ENCODE measurements around the gene NFIA. TPM values are rescaled to one million over a fixed set of nuclear protein-coding genes. Genes with fewer than 3 reads are reported as not detected.

NFIA gene
- total and polyA plus RNA-seq, 8 donors, result 9.6 to 108 (median 37.2) TPM

DNA sequence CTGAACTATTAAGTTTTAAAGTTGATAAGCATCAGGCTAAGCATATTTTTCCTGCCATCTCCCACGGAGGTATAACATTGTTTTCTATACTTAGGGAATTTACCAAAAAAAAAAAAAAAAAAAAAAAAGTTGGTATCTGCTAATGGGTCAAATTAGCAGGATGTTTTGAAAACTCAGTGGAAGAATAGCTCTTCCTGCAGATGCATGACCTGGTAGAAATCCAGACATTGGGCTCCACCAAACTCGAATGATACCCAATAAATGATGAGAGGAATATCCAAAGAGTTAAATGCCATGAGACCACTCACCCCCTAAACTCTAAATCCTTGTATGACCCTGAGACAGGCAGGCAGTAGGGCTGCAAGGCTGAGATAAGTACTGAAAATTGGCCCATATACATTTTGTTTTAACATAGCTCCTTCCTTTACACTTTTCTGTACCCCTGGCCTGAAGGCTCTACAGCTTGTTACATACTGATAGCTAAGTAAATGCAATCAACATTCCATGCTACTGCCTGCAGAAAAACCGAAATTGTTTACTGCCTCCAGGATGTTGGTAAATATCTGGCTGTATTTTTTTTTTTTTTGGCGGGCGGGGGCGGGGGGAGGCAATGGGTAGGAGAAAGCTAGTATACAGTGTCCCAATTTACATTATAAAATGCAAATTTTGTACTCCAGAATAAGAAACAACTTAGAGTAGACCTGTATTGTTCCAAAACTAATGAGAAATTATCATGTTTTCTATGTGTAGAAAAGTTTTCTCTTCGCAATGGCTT, 57.6 kb downstream of the NFIA start:
- intact Hi-C loops (cut with DNase I; ENCODE audit: low total_unique reads), result no loop called here
- H3K9me3 ChIP-seq, result no peaks in the 10 kb centered on the region
- H3K27ac ChIP-seq, result no peak overlapping the region
- TF ChIP-seq POLR2AphosphoS5 (IDR thresholded peaks at IDR 0.05), result no peak
- TF ChIP-seq CTCF (IDR thresholded peaks at IDR 0.05), result no peak
- TF ChIP-seq EP300 (IDR thresholded peaks at IDR 0.05), result no peak
- no peak for TF ChIP-seq POLR2A (IDR thresholded peaks at IDR 0.05)
- peaks cover 28 to 75% (median 44%) of the 10 kb centered on the region in 4 donors for H3K4me1 ChIP-seq
- DNase-seq, result no peak
- H3K27me3 ChIP-seq, result no peaks in the 10 kb centered on the region
- H3K36me3 ChIP-seq, result no peaks in the 10 kb centered on the region
- WGBS, 5 donors, result 68 to 76% (median 72%) methylated on average over 7 of the region's 7 CpGs
- H3K4me3 ChIP-seq, result no peak overlapping the region

DNA sequence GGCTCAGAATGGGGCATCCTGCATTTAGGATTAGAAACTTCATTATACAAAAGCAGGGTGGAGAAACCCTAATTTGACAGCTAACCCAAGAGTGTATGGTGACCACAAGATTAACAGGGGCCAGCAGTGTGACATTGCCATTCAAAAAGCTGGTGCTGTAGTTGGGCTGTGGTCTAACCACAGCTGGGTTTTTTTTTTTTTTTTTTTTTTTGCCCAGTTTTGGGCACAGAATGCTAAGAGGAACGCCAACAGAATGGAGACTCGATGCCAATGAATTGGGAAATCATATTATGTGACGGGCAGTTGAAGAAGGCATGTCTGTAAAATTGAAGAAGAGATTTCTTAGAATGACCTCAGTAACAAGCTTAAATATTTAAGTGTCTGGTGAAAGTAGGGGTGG, 58.4 kb downstream of the NFIA start:
- Histone ChIP-seq H3K4me1 (peaks cover 28 to 75% (median 44%) of the 10 kb centered on the region in 4 donors), H3K9me3 (no peaks in the 10 kb centered on the region), H3K27ac (peak overlapping the region in 2 of 5 donors; percentile 39 to 50), H3K4me3 (no peak overlapping the region), H3K27me3 (no peaks in the 10 kb centered on the region), H3K36me3 (no peaks in the 10 kb centered on the region)
- intact Hi-C loops (cut with DNase I; ENCODE audit: low total_unique reads), result no loop called here
- 76 to 90% (median 86%) methylated on average over 3 of the region's 3 CpGs for WGBS, 5 donors
- no peak for DNase-seq
- TF ChIP-seq POLR2AphosphoS5 (IDR thresholded peaks at IDR 0.05) (no peak), CTCF (IDR thresholded peaks at IDR 0.05) (no peak), POLR2A (IDR thresholded peaks at IDR 0.05) (no peak), EP300 (IDR thresholded peaks at IDR 0.05) (no peak)

GRCh38 chr1:61141288-61142042, 59.1 kb downstream of the NFIA start:
- no peaks in the 10 kb centered on the region for H3K36me3 ChIP-seq
- no peak for TF ChIP-seq CTCF (IDR thresholded peaks at IDR 0.05)
- TF ChIP-seq EP300 (IDR thresholded peaks at IDR 0.05), result no peak
- peak in 1 of 3 donors; percentile 6 for TF ChIP-seq POLR2AphosphoS5 (IDR thresholded peaks at IDR 0.05)
- no peaks in the 10 kb centered on the region for H3K9me3 ChIP-seq
- WGBS, 5 donors, result 61 to 77% (median 67%) methylated on average over 9 of the region's 9 CpGs
- H3K4me1 ChIP-seq, result peaks cover 28 to 75% (median 44%) of the 10 kb centered on the region in 4 donors
- intact Hi-C loops (cut with DNase I; ENCODE audit: low total_unique reads), result no loop called here
- H3K27me3 ChIP-seq, result no peaks in the 10 kb centered on the region
- DNase-seq, result no peak
- H3K27ac ChIP-seq, result peak overlapping the region in 4 of 5 donors; percentile 20 to 50 (median 34)
- no peak overlapping the region for H3K4me3 ChIP-seq

GRCh38 chr1:61142043-61142440, 59.7 kb downstream of the NFIA start:
- Histone ChIP-seq H3K27me3 (no peaks in the 10 kb centered on the region), H3K27ac (peak overlapping the region in 1 of 5 donors; percentile 54), H3K9me3 (no peaks in the 10 kb centered on the region), H3K36me3 (no peaks in the 10 kb centered on the region), H3K4me1 (peaks cover 28 to 72% (median 44%) of the 10 kb centered on the region in 4 donors), H3K4me3 (no peak overlapping the region)
- no peak for TF ChIP-seq POLR2AphosphoS5 (IDR thresholded peaks at IDR 0.05)
- no peak for TF ChIP-seq EP300 (IDR thresholded peaks at IDR 0.05)
- no peak for TF ChIP-seq CTCF (IDR thresholded peaks at IDR 0.05)
- TF ChIP-seq POLR2A (IDR thresholded peaks at IDR 0.05), result no peak
- DNase-seq, result no peak
- intact Hi-C loops (cut with DNase I; ENCODE audit: low total_unique reads), result no loop called here
- 44 to 80% (median 67%) methylated on average over 1 of the region's 1 CpG for WGBS, 5 donors
